AG09309 (cell line): ENCODE results near the gene ST6GALNAC2.

ENCODE experiments used
- DNase-seq: peaks from one replicate; pipeline ENCODE4 v3.0.0-alpha.2; 2010; ENCODE audit warnings: low read depth
- H3K4me3 ChIP-seq: 2 replicates; pipeline ENCODE4 v1.5.1; 2011; ENCODE audit warnings: mild to moderate bottlenecking, low read depth, low read length, moderate library complexity; ENCODE audit not compliant: control insufficient read depth
- TF ChIP-seq, protein P1 (sequence below): IDR thresholded peaks from 2 replicates; pipeline ENCODE4 v1.5.1; 2011; ENCODE audit warnings: mild to moderate bottlenecking, low read depth, low read length, inconsistent platforms; ENCODE audit not compliant: insufficient read depth, control insufficient read depth; ENCODE audit errors: missing control alignments

Gene ST6GALNAC2

DNA sequence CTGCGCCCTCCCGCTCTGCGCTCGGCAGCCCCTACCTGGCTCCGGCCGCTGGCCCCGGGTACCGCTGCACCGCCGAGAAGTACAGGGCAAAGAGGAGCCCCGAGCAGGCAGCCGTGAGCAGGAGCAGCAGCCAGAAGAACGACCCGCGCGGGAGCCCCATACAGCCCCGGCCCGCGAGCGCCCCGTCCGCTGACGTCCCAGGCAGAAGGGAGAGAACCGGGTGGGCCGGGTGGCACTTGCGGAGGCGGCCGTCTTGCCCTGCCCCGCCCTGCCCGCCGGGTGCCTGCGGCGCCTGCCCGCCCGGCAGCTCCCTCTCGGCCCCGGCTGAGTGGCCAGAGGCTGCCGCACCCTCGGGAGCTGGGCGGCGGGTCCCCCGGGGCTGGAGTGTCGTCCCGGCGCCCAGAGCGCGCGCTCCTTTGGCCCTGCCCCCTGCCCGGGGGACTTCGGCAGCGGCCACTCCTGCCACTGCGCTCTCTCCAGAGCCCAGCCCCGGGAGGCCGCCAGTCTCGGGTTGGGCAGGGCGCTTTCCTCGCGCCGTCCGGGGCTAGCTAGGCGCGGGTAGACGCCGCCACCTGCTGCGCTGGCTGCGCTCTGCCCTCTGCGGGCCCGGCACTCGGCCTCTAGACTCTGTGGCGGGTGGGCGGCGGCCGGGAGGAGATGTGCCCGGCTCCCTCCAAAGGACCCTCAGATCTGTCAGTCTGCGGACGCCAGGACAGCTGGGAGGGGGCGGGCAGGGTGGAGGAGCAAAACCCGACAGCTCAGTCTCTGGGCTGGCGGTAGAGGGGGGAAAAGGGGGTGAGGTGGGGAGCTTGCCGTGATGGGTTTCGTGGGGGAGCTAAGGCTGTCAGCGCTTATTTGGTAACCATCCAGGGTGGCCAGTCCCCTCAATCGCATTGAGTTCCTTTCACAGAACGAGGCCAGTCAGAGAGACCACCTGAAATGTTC is at the start of gene ST6GALNAC2:
TSS of gene ST6GALNAC2 (minus strand) at position 212 of the 945 bp plus-strand sequence. CDS start at position 160, 52 bp downstream.
- DNase-seq, result no peak
- H3K4me3 ChIP-seq, result peak within 1 kb of the TSS; percentile 49
- TF ChIP-seq, protein P1, sequence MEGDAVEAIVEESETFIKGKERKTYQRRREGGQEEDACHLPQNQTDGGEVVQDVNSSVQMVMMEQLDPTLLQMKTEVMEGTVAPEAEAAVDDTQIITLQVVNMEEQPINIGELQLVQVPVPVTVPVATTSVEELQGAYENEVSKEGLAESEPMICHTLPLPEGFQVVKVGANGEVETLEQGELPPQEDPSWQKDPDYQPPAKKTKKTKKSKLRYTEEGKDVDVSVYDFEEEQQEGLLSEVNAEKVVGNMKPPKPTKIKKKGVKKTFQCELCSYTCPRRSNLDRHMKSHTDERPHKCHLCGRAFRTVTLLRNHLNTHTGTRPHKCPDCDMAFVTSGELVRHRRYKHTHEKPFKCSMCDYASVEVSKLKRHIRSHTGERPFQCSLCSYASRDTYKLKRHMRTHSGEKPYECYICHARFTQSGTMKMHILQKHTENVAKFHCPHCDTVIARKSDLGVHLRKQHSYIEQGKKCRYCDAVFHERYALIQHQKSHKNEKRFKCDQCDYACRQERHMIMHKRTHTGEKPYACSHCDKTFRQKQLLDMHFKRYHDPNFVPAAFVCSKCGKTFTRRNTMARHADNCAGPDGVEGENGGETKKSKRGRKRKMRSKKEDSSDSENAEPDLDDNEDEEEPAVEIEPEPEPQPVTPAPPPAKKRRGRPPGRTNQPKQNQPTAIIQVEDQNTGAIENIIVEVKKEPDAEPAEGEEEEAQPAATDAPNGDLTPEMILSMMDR, result peak; percentile 29

DNA sequence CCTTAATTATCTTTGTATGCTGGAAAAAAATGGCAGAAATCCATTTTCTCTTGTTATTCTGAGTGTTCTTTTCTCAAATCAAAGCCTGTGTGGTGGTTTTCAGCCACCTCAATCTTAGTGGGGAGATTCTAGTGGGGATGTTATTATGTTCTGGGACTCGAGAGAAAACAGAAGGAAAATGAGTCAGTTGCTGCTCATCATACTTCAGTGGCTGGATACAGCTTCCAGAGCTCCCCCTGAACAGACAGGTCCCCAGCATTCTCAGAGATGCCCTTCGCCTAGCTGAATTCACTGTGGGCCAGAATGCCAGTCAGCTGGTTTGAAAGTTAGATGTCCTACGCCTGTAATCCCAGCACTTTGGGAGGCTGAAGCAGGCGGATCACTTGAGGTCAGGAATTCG is 49.4 kb upstream of the ST6GALNAC2 start:
- TF ChIP-seq, protein P1, result no peak
- no peak for DNase-seq
- H3K4me3 ChIP-seq, result no peak overlapping the region

DNA sequence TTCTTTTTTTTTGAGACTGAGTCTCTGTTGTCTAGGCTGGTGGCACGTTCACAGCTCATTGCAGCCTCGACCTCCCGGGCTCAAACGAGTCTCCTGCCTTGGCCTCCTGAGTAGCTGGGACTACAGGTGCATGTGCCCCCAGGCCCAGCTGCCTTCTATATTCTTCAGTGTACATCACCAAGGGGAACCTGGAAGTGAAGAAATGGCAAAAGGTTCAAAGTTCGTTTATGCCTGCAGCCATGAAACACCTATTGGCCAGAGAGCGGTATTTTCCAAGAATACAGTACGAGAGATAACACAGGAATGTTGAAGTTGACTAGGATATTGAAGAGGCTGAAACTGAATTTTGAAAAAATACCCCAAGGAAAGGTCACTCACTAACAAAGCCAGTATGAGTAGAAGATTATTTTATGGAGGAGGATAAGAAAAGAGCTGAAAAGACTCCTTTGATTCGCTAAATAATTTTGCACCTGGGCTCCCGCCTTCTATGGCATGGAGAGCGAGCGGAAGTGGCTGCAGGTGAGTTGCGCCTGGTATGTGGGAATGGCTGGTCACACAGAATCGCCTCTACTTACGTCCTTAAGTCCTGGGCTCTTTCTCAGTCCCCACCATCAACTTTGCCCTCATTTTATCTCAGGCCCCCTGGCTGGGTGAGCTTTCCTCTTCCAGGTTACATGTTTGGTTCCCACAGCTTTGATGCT is 48.1 kb upstream of the ST6GALNAC2 start:
- no peak overlapping the region for H3K4me3 ChIP-seq
- DNase-seq, result no peak
- TF ChIP-seq, protein P1, result no peak

DNA sequence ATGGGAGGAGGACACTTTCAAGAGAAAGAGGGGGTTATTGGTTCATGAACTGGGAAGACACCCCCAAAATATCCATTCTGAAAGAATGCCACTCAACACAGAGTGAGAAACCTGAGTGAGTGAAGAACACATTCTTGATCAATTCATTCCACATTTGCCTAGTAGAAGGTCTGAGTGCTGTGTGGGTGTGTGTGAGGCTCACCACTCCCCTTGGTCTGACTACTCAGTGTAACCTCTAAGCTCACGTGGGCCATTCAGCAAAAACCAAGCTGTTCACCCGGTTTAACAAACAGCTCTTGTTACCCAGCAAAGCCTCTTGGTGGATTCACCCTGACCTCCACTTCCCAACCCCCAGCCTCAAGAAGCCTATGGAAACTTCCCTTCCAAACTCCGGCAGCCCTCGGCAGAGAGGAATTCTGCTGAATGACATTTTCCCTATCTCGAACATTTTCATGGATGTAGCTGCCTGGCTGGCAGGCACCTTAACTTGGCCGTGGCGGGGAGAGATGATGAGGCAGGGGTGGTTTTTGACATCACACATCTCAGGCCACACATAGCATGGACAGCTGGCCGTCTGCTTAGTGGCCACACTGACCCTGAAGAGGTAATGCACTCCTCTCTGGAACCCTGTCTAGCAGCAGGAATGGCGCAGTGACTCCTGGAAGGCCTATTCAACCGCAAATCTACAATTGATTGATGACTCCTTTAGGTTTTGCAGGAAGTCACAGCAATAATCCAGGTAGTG is 46.3 kb upstream of the ST6GALNAC2 start:
- DNase-seq, result no peak
- TF ChIP-seq, protein P1, result no peak
- no peak overlapping the region for H3K4me3 ChIP-seq

DNA sequence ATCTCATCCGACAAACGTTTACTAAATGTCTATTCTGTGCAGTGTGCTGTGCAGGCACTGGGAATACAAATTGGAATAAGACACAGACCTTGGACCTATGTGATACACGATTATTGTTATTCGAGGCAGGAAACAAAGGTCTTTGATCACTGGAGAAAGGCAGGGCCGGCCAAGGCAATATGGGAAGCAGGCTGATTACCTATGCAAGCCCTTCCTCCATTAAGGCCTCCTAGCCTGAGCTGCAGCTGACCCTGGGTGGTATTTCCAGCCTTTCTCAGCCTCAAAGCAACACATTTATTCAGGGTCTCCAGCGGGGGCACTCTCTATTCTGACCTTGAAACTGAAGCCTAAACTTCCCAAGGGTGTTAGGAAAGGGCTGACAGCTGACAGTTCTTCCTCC is 44.5 kb upstream of the ST6GALNAC2 start:
- H3K4me3 ChIP-seq, result no peak overlapping the region
- TF ChIP-seq, protein P1, result no peak
- DNase-seq, result no peak

DNA sequence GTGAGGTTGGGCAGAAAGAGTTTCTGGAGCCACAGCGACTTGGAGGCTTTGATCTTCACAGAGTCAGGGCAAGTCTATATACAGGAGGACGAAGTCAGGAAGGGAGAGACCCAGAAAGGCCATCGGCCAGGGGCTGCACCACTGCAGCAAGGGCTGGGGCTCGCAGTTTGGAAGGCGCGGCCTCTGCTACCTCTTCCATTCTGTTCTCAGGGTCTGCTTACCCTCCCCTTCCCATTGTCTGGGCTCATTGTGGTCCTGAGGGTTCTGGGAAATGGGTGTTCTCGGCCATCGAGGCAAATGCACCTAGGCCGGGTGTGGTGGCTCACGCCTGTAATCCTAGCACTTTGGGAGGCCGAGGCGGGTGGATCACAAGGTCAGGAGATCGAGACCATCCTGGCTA is 41.9 kb upstream of the ST6GALNAC2 start:
- no peak overlapping the region for H3K4me3 ChIP-seq
- TF ChIP-seq, protein P1, result no peak
- DNase-seq, result no peak
